ENCODE measurements around the gene RPL9.
"Not testable (repeated sequence)": the region's sequence is repeated elsewhere in the genome, so short reads cannot be mapped to it uniquely, and the experiment has no call there.

Gene RPL9

DNA sequence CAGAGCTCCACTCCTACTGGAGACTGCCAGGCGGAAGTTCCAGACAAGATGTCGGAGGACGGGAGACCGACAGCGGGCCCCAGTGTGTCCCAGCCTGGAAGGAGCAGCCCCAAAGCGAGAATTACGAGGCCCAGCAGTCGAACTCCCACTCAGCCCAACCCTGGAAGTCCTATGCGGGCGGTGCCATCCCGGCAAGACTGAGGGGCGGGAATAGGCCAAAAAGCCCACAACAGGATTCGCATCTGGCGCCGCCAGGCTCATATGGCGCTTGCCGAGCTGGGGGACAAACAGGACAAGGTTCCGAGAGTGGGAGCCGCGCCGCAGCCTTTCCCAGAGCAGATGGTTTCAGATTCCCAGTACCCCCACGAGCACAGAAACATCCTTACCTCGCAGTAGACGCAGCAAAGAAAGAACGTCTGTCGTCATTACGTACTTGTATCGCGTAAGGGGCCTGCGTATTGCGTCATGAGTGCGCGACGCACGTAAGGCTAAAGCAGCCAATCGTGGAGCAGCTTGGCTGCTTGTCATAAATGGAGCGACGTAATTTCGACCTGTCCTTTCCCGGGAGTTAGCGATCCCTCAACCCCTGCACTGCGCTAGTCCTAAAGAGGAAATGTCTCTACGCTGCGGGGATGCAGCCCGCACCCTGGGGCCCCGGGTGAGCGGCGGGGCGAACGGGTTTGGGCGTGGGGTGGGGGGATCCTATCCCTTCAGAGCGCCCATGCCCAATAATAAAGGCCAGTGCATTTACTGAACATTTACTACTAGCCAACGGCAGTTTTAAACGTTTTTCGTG, at the start of gene RPL9, which contains the start of gene LIAS:
RPL9 (minus strand) TSS at position 418 of the 796 bp plus-strand sequence. CDS start 483 bp downstream, outside the sequence.
LIAS (plus strand) TSS at position 552 of the 796 bp plus-strand sequence; CDS start at position 614, 62 bp downstream.
- DNase-seq (ENCODE audit: extremely low read depth in 1 of 2, low read depth in 1 of 2) = peak; percentile 84 to 87

DNA sequence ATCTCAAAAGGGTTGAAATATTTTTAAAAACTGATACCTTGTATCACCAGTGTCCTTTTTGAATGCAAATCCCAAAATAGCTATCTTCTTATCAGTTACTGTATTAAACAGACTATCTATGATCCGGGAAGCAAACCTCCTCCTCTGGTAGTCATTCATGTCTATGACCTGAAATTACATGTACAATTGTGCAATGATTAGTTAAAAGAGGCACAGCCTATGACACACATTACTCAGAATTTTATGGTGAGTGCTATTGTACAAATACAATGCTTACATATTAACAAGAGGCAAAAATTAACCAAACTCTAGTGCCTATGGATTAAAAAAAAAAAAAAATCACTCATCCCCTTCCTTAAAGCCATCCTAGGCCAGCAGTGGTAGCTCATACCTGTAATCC, 46.9 kb upstream of the RPL9 start:
- DNase-seq (ENCODE audit: extremely low read depth in 1 of 2, low read depth in 1 of 2) = no peak

- no peak for DNase-seq (ENCODE audit: extremely low read depth in 1 of 2, low read depth in 1 of 2)
Measured at GRCh38 chr4:39504538-39504937, 45.8 kb upstream of the RPL9 start.

- DNase-seq (ENCODE audit: extremely low read depth in 1 of 2, low read depth in 1 of 2) = not testable (repeated sequence)
Measured at GRCh38 chr4:39502664-39503035, 43.9 kb upstream of the RPL9 start.

DNA sequence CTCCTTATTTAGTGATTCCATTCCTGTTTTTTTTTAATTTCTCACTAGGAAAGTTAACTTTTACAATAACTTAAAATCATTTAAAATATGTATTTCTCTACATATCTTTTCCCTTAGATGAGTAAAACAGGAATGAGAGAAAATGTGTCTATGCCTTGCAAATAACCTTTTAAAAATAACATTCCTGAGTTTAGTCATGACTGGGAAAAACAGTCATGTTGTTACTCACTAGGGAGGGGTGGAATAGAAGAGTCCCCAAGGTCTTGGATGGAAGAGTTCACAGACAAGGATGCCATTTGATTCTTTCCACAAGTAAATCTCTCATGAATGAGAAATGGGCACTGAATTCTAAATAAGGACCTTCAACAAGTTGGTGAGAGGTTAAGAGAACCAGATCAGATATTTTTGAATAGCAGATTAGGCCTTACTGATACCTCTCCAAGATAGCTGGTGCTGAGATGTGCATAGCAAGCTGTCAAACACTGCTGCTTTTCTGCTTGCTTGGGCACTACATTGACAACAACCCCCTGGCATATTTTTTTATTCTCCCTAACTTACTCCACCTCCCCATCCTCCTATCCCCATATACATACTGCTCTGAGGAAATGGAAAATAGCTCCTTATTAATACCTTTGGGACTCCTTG, 43.4 kb upstream of the RPL9 start:
- no peak for DNase-seq (ENCODE audit: extremely low read depth in 1 of 2, low read depth in 1 of 2)

- DNase-seq (ENCODE audit: extremely low read depth in 1 of 2, low read depth in 1 of 2) = no peak
Measured at GRCh38 chr4:39498727-39499020, 40.0 kb upstream of the RPL9 start.

- no peak for DNase-seq (ENCODE audit: extremely low read depth in 1 of 2, low read depth in 1 of 2)
Measured at GRCh38 chr4:39497909-39498726, 39.4 kb upstream of the RPL9 start.

DNA sequence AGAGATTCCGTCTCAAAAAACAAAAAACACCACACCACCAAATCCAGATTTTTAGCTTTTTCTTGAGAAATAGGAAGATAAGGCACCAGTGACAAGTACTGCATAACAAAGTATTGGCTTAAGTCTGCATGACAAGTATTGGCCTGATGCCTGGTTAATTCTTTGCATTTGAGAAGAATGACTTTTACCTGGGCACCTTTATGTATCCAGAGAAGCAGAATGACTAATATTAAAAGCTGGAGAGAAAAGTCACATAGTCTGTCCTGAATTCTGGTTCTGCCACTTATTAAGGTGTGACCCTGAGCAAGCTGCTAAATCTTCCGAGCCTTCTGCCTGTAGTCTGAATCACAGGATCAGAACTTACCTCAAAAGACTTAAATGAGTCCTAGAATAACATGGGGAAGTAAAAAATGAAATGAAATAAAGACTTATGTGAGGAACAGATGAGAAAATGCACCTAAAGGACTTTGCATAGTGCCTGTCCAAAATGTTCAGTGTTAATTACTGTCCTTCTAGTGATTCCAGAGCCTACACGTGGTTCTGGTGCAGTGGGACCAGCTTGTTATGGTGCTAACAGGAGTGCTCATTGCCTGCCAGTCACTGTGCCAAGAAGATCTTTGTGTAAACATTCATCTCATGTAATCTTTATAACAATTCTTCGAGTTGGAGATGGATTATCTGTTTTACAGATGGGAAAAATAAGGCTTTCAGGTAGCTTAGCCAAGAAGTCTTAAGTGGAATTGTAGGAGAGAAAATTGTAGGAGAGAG, 36.9 kb upstream of the RPL9 start:
- no peak for DNase-seq (ENCODE audit: extremely low read depth in 1 of 2, low read depth in 1 of 2)

DNA sequence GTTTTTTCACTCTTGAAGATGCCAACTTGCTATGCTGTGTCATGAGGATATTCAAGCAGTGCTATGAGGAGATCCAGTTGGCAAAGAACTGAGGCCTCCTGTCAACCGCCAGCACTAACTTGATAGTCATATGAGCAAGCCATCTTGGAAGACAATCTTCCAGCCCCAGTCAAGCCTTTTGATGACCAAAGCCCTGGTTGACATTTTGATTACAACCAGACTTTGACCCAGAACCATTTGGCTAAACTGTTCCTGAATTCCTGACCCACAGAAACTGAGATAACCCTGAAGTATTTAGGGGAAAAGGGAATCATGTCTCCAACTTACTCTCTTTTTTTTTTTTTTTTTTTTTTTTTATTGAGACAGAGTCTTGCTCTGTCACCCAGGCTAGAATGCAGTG, 35.6 kb upstream of the RPL9 start:
- no peak for DNase-seq (ENCODE audit: extremely low read depth in 1 of 2, low read depth in 1 of 2)

DNA sequence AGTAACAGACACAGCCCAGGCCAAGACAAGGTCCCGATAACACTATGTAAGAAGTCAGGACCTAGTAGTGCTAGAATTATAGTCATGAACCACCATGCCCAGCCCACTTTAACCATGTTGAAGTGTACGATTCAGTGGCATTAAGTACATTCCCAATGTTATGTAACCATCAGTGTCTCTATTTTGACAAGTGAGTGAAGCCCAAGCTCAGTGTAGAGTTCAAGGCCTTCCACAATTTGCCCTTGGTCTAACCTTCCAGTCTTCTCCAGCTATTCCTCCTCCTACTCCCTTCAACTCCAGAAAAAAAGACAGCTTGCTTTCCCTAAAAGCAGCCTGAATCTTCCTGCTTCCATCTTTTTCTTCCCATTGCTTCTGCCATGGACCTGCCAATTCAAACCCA, 31.6 kb upstream of the RPL9 start:
- no peak for DNase-seq (ENCODE audit: extremely low read depth in 1 of 2, low read depth in 1 of 2)

- no peak for DNase-seq (ENCODE audit: extremely low read depth in 1 of 2, low read depth in 1 of 2)
Measured at GRCh38 chr4:39486221-39486804, 27.6 kb upstream of the RPL9 start.

- no peak for DNase-seq (ENCODE audit: extremely low read depth in 1 of 2, low read depth in 1 of 2)
Measured at GRCh38 chr4:39484582-39485272, 26.0 kb upstream of the RPL9 start.

DNA sequence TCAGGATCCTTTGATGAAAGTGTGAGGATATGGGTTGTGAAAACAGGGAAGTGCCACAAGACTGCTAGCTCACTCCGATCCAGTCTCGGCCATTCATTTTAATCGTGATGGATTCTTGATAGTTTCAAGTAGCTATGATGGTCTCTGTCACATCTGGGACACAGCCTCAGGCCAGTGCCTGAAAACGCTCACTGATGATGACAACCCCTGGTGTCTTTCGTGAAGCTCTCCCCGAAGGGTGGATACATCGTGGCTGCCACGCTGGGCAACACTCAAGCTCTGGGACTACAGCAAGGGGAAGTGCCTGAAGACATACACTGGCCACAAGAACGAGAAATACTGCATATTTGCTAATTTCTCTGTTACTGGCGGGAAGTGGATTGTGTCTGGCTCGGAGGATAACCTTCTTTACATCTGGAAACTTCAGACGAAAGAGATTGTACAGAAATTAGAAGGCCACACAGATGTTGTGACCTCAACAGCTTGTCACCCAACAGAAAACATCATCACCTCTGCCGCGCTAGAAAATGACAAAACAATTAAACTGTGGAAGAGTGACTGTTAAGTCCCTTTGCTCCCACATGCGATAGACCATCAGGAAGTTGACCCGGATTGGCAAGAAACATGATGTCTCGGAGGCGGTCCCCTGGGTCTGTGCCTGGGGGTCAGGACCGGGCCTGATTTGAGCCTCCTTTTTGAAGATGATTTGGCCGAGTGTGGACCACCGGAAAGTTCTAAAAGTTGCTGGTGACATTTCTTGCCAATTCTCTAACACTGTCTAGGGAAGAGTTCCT, 22.4 kb upstream of the RPL9 start:
- DNase-seq (ENCODE audit: extremely low read depth in 1 of 2, low read depth in 1 of 2) = no peak

- DNase-seq (ENCODE audit: extremely low read depth in 1 of 2, low read depth in 1 of 2) = no peak
Measured at GRCh38 chr4:39480251-39480650, 21.5 kb upstream of the RPL9 start.

DNA sequence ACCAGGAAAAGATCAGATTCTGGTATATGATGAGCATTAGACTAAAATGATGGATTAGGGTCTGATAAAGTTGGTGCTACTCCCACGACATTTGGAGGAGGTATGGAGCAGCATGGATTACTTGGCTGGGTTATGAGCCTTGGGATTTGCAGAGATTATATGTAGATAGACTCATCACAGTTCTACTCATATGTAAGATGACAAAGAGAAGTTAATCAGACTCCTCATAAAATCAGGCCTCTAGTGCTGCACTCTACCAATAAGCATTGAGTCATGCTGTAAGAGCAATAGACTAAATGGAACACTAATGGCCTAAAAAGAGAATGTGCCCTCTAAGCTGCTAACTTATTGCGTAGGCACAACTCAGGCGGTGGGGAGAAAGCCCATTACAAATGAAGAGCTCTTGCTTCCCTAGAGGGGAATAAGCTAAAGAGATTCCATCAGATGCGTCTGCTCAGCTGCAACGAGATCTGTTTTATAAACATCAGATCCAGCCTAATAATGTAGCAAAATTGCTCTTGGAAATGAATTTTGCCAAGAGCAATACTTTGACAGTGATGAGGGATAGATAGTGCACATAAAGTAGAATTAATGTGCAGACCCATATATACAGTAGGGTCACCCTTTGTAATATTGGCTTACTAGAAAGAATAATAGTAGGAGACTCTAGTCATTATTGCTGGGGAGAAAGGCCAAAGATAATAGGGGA, 17.6 kb upstream of the RPL9 start:
- no peak for DNase-seq (ENCODE audit: extremely low read depth in 1 of 2, low read depth in 1 of 2)

- no peak for DNase-seq (ENCODE audit: extremely low read depth in 1 of 2, low read depth in 1 of 2)
Measured at GRCh38 chr4:39472396-39472795, 13.7 kb upstream of the RPL9 start.

- no peak for DNase-seq (ENCODE audit: extremely low read depth in 1 of 2, low read depth in 1 of 2)
Measured at GRCh38 chr4:39470402-39470801, 11.7 kb upstream of the RPL9 start.

DNA sequence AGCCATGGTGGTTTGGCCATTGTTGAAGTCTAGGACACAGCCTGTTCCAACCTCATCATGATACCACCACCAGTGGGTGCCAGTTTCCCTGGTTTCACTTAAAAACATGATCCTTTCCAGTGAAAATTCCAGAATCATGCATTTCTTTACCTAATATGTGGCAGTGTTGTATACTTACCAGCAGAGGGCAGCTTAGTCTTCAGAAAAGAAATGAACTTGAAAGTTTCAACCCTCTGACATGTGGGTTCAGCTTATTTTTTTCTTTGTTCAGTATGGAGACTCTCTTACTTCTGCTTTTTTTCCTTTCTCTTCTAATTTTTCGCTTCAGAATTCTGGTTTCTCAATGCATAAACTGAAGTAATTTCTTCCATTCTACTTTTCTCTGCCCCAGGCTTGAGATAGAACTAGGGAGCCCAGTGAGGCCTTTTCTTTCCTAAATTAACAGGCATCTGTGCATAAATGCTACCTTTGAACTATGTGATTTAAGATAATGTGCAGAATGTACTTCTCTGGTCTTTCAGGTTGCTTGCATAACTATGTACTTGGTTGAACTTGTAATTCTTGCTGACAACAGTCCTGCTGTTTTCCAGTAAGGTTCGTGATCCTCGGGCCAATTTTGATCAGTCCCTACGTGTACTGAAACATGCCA, 10.8 kb upstream of the RPL9 start:
- DNase-seq (ENCODE audit: extremely low read depth in 1 of 2, low read depth in 1 of 2) = no peak

Data from activated CD8-positive, alpha-beta memory T cell treated with anti-CD3 and anti-CD28 coated beads for 1 hour (primary cell).